Measurements from ENCODE around the gene MYEOV.

MYEOV gene

DNA sequence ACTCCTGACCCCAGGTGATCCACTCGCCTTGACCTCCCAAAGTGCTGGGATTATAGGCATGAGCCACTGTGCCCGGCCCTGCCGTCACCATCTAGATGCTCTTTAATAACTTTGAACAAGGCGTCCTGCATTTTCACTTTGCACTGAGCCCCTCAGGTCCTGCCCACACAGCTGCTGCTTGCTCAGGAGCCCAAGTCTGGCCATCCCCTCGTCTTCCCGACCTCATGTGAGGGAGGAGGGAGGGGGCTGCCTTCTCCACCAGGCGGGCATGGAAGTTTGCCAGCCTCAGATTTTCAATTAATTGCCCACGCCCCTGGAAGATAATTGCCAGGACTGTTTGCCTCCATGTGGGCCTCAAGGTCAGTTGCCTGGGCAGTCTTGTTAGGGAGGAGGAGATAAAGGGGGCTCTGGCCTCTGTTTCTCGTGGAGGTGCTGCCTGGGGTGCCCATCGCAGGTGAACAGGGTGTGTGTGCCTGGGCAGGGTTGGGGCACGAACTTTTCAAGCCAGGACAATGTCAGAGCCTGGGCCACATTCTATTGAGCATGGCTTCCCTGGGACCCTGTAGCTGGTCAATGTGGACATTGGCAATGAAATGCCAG, 27.9 kb upstream of the MYEOV start:
- DNase-seq (ENCODE audit: low spot score): no peak

GRCh38 chr11:69267395-69267805, 26.6 kb upstream of the MYEOV start:
- no peak for DNase-seq (ENCODE audit: low spot score)

GRCh38 chr11:69268911-69269310, 25.0 kb upstream of the MYEOV start:
- DNase-seq (ENCODE audit: low spot score): no peak

GRCh38 chr11:69269388-69269787, 24.6 kb upstream of the MYEOV start:
- DNase-seq (ENCODE audit: low spot score): no peak

- no peak for DNase-seq (ENCODE audit: low spot score)
Measured at GRCh38 chr11:69269926-69270697, 23.8 kb upstream of the MYEOV start.

- no peak for DNase-seq (ENCODE audit: low spot score)
Measured at GRCh38 chr11:69270941-69271340, 23.0 kb upstream of the MYEOV start.

GRCh38 chr11:69272055-69272454, 21.9 kb upstream of the MYEOV start:
- no peak for DNase-seq (ENCODE audit: low spot score)

GRCh38 chr11:69272831-69273485, 21.0 kb upstream of the MYEOV start:
- DNase-seq (ENCODE audit: low spot score): no peak

DNA sequence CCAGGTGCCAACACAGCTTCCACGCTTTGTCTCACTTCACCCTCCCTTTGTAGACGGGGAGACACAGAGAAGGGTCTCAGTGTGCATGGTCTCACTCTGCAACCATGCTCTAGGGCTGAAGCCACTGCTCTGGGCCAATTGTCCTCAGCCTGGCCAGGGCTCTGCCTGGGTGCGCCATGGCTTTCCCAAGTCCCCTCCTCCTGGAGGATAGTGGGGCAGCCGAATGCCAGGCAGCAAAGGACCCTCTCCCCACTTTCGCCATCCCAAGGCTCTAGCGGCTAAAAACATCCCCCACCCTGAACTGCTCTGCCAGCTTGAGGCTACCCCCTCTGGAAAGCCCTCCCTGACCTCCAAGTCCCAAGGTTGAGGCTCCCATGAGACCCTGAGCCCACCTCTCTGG, 20.4 kb upstream of the MYEOV start:
- DNase-seq (ENCODE audit: low spot score): no peak

DNA sequence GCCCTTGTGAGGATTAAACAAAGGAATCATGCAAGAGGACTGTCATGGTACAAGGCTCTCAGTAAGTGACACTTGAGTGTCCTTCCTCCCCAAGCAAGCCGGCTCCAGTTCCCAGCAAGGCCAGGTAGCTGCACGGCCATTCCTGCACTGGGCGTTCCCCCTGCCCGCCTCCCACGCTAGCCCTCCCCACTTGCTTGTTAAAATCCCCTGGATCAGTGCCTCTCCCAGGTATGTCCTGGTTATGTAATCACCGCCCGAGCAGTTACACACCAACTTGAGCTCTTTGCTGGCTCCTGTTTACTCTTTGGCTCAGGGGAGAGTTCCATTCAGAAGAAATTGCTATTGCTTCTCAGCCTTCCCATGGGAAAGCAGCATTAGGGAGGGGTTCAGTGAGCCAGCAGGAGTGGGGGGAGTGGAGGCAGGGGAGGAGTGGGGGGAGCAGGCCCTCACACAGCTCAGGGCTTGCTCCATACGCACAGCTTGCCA, 19.4 kb upstream of the MYEOV start:
- no peak for DNase-seq (ENCODE audit: low spot score)

DNA sequence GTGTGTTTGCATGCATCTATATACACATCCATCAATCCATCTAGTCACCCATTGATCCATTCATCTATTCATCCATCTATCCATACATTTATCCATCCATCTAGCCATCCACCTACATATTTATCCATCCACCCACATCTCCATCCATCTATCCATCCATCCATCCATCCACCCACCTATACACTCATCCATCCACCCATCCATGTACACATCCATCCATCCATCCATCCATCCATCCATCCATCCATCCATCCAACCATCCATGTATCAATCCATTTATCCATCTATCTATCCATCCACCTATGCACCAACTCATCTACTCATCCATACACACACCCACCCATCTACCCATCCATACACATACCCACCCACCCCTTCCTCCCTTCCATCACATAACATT, 18.8 kb upstream of the MYEOV start:
- DNase-seq (ENCODE audit: low spot score): no peak

- DNase-seq (ENCODE audit: low spot score): no peak
Measured at GRCh38 chr11:69276165-69276564, 17.8 kb upstream of the MYEOV start.

DNA sequence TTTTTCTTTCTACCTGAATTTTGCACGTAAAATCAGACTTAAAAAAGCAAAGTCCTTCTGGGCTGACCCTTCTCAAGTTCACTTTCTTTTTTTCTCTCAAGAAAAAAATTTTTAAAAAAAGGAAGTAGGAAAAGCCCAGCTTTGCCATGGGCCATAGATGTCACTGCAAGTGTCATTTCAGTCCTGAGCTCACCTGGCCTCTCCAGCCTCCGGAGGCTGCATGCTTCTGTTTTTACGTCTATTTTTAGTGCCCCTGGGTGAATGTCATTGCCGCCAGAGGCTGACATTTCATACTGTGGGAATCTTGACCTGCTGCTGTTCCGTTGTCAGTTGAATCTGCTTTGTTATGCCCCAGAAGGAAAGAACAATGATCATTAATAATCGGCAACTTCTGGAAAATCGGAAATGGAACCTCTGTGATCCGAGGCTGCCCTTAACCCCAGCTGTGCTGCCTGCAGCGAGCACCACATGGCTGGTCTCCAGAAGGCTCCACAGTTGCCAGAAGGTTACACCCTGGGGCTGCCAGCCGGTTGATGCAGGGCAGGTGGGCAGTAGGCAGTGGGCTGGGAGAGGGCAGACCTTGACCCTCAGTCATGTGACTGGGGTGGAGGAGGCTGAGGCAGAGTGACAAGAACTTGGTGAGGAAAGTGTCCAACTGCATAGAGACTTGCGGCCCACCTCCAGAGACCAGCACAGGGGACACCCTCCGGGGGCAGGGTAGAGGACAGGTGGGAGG, 16.7 kb upstream of the MYEOV start:
- DNase-seq (ENCODE audit: low spot score): no peak

DNA sequence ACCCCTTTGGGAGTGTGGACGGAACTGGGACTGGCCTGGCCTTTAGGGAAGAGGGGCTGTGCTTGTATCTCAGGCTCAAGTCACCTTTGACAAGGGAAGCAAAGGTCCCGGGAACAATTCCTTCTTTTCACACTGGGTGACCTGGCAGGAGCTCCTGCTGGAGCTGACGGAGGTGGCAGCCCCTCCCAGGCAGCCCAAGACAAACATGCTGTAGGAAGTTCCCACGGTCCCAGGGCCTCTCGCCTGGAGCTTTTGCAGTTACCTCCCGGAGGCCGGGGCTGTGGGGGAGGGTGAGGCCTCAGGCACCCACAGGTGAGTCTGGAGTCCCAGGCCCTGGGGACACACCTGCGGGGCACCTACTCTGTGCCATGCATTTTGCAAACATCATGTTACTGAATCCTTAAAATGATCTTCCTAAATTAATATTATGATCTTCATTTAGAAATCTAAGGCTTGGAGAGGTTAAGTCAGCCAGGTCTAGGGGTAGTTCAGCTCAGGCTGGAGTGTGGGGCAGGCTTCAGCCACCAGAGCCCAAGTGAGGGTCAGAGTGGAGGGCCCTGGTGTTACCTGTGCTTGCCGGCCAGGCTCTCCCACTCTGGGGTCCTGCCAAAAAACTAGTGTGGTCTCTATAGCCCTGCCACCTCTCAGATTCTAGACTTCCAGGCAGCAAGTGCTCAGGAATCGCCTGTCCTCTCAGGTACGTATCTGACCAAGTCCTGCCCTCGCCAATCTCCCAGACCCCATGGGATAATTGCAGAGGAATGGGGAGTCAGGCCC, 15.7 kb upstream of the MYEOV start:
- no peak for DNase-seq (ENCODE audit: low spot score)

DNA sequence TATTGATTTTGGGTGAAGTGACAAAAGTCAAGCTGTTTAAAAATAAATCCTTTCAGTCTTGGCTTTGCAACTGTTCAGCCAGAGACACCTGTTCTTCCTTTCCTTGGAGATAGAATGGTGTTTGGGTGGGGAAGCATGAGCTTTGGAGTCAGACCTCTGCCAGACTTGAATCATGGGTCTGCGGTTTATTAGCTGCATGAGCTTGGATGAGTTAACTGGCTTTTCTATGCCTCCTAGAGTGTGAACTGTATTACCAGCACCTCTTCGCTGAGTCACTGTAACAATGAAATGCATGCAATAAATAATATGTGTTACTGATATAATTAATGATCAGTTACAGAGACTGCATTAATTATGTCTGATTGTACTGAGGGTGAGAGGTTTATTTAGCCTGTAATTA, 13.5 kb upstream of the MYEOV start:
- no peak for DNase-seq (ENCODE audit: low spot score)

DNA sequence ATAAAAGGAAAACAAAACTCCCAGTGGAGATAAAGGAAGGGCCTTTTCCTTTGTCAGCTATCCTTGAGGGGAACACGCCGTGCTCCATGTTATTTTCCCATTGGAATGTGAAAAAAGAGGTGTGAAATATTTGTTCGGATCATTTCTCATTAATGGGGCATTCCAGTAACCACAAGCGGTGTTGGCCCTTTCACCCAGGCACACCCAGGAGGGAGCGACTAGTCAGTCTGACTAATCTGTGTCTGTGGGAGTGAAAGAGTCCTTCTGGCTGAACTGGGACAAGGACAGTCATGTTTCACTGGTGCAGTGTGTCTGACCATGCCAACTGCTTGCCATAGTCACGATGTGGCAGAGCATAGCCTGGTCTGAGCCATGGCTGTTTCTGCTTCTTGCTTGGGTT, 13.0 kb upstream of the MYEOV start:
- DNase-seq (ENCODE audit: low spot score): peak; percentile 12

DNA sequence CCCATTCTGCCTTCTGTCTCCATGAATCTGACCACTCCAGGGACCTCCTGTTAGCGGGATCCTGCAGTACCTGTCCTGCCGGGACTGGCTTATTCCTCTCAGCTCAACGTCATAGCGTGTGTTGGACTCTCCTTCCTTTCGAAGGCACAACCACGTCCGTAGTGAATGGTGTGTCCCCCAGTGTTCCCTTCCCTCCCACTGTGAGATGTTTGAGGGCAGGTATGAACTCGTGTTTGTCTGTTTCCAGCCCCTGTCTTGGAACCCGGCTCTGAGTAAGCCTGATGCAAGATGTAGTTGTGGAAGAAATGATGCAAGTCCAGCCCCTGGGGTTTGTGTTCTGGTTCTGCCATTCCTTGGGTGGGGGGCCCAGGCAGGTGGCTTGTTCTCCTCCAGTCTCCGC, 10.5 kb upstream of the MYEOV start:
- DNase-seq (ENCODE audit: low spot score): no peak

- DNase-seq (ENCODE audit: low spot score): no peak
Measured at GRCh38 chr11:69284081-69284511, 9.9 kb upstream of the MYEOV start.

- no peak for DNase-seq (ENCODE audit: low spot score)
Measured at GRCh38 chr11:69285091-69285490, 8.9 kb upstream of the MYEOV start.

DNA sequence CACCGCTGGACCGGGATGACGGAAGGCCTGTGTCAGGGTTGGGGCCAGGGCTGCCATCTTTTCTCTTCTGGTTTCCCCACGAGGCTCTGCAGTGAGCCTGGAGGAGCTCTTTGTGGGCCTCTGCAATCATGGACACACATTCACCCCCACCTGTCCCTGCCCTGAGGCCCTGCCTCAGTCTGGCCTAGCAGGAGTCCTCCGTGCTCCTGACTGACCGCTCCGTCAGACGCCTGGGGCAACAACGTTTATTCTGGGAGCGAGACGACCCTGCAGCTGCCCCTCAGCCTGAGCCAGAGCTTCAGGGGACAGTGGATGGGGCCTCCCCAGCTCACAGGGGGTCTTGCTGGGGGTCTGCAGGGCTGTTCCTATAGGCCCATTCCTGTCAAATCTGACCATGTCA, 8.2 kb upstream of the MYEOV start:
- no peak for DNase-seq (ENCODE audit: low spot score)

Measured in COLO829 (cell line).